OCI-LY3 (cell line): ENCODE results near the gene KDM7A.

Experiments used
- H2AFZ ChIP-seq: fragments of 200-600, 300-600 bp; shearing (Covaris generic); 2 replicates; pipeline ENCODE4 v1.6.0; 2014; ENCODE audit warnings: antibody characterized with exemption, low read depth, low read length
- H3K27ac ChIP-seq: fragments of 200-600, 300-600 bp; sonication (generic); 2 replicates; pipeline ENCODE4 v1.5.1; 2014; ENCODE audit warnings: mild to moderate bottlenecking, low read length, moderate library complexity, mixed read lengths
- H3K27me3 ChIP-seq: fragments of 200-600, 300-600 bp; sonication (generic); 2 replicates; pipeline ENCODE4 v1.6.1; 2014; ENCODE audit warnings: low read depth, low read length, mixed read lengths
- H3K36me3 ChIP-seq: fragments of 200-600, 300-600 bp; sonication (generic); replicated peaks from 2 replicates; pipeline ENCODE3; 2014; ENCODE audit warnings: low read depth, low read length, mixed read lengths
- H3K4me1 ChIP-seq: fragments of 300-600, 200-600 bp; sonication (generic); 2 replicates; pipeline ENCODE4 v1.6.1; 2014; ENCODE audit warnings: low read length, mixed read lengths
- H3K4me2 ChIP-seq: fragments of 200-600, 300-600 bp; sonication (generic); 2 replicates; pipeline ENCODE4 v1.6.1; 2014; ENCODE audit warnings: low read length, mixed read lengths
- H3K4me3 ChIP-seq: fragments of 300-600, 200-600 bp; sonication (generic); 2 replicates; pipeline ENCODE4 v1.5.1; 2014; ENCODE audit warnings: antibody characterized with exemption, mild to moderate bottlenecking, low read length, moderate library complexity
- H3K79me2 ChIP-seq: fragments of 300-600, 200-600 bp; shearing (Covaris generic); 2 replicates; pipeline ENCODE4 v1.6.1; 2014; ENCODE audit warnings: mild to moderate bottlenecking, low read length, mixed read lengths
- H3K9ac ChIP-seq: fragments of 300-600, 200-600 bp; shearing (Covaris generic); 2 replicates; pipeline ENCODE4 v1.6.0; 2014; ENCODE audit warnings: mild to moderate bottlenecking, low read length, moderate library complexity
- H3K9me3 ChIP-seq: fragments of 200-600, 300-600 bp; shearing (Covaris generic); 2 replicates; pipeline ENCODE4 v1.6.1; 2014; ENCODE audit warnings: low read length, mixed read lengths; ENCODE audit not compliant: insufficient read depth
- H4K20me1 ChIP-seq: fragments of 200-600, 300-600 bp; sonication (generic); 2 replicates; pipeline ENCODE4 v1.6.1; 2016; ENCODE audit warnings: low read length, mixed read lengths; ENCODE audit not compliant: insufficient read depth
- CTCF ChIP-seq: fragments of 200-600, 300-600 bp; sonication (generic); IDR thresholded peaks from 2 replicates; pipeline ENCODE4 v1.5.1; 2014; ENCODE audit warnings: antibody characterized with exemption, low read length, low read depth
- EZH2phosphoT487 ChIP-seq: fragments of 200-600 bp; shearing (Covaris generic); IDR thresholded peaks from 2 replicates; pipeline ENCODE4 v1.6.1; 2018; ENCODE audit warnings: antibody characterized with exemption, mixed run types, low read depth

The KDM7A gene

GRCh38 chr7:140137078-140137477 is 39.7 kb downstream of the KDM7A start:
- Histone ChIP-seq H3K9me3 (no peaks in the 10 kb centered on the region), H4K20me1 (no peaks in the 10 kb centered on the region), H3K9ac (no peak overlapping the region), H2AFZ (no peak overlapping the region), H3K36me3 (no peaks in the 10 kb centered on the region), H3K27me3 (peaks cover 14% of the 10 kb centered on the region; the same call in 1 of the 2 replicates), H3K4me3 (no peak overlapping the region), H3K4me2 (no peak overlapping the region), H3K27ac (no peak overlapping the region), H3K79me2 (no peaks in the 10 kb centered on the region), H3K4me1 (no peaks in the 10 kb centered on the region)
- no peak for TF ChIP-seq EZH2phosphoT487
- TF ChIP-seq CTCF, result no peak

- Histone ChIP-seq H4K20me1 (no peaks in the 10 kb centered on the region), H3K4me3 (no peak overlapping the region), H3K79me2 (no peaks in the 10 kb centered on the region), H3K36me3 (no peaks in the 10 kb centered on the region), H3K4me1 (no peaks in the 10 kb centered on the region), H2AFZ (no peak overlapping the region), H3K27ac (no peak overlapping the region), H3K27me3 (peaks cover 14% of the 10 kb centered on the region; the same call in 1 of the 2 replicates), H3K9me3 (no peaks in the 10 kb centered on the region), H3K9ac (no peak overlapping the region), H3K4me2 (no peak overlapping the region)
- TF ChIP-seq EZH2phosphoT487 (no peak), CTCF (no peak)
Measured at GRCh38 chr7:140136073-140136472, 40.7 kb downstream of the KDM7A start.

- Histone ChIP-seq H3K9me3 (no peaks in the 10 kb centered on the region), H3K4me2 (no peak overlapping the region), H3K36me3 (no peaks in the 10 kb centered on the region), H3K9ac (no peak overlapping the region), H3K4me1 (no peaks in the 10 kb centered on the region), H2AFZ (no peak overlapping the region), H3K79me2 (no peaks in the 10 kb centered on the region), H3K27ac (no peak overlapping the region), H3K27me3 (peaks cover 7% of the 10 kb centered on the region; the same call in 1 of the 2 replicates), H4K20me1 (no peaks in the 10 kb centered on the region), H3K4me3 (no peak overlapping the region)
- TF ChIP-seq CTCF (no peak), EZH2phosphoT487 (no peak)
Measured at GRCh38 chr7:140134039-140134438, 42.7 kb downstream of the KDM7A start.

GRCh38 chr7:140127360-140128127 is 49.2 kb downstream of the KDM7A start:
- H3K4me3 ChIP-seq, result no peak overlapping the region
- no peaks in the 10 kb centered on the region for H3K79me2 ChIP-seq
- H3K4me1 ChIP-seq, result no peaks in the 10 kb centered on the region
- TF ChIP-seq EZH2phosphoT487 (no peak), CTCF (no peak)
- no peak overlapping the region for H3K9ac ChIP-seq
- no peaks in the 10 kb centered on the region for H4K20me1 ChIP-seq
- H3K27me3 ChIP-seq, result no peaks in the 10 kb centered on the region
- no peaks in the 10 kb centered on the region for H3K36me3 ChIP-seq
- H3K27ac ChIP-seq, result no peak overlapping the region
- no peaks in the 10 kb centered on the region for H3K9me3 ChIP-seq
- no peak overlapping the region for H2AFZ ChIP-seq
- H3K4me2 ChIP-seq, result no peak overlapping the region
